DND-41 (cell line): ENCODE measurements around the gene GMPPB.
A peak's percentile ranks its signal among the peaks of the same experiment; 100 is the strongest.
"Not testable (repeated sequence)": the region's sequence is repeated elsewhere in the genome, so short reads cannot be mapped to it uniquely, and the experiment has no call there.

Experiments
- ATAC-seq: fragments of 200-7000 bp; cut with Tn5 transposase; 3 replicates; pipeline ENCODE4 v1.9.1; 2021; ENCODE audit warnings: low read depth; ENCODE audit not compliant: insufficient read depth
- DNase-seq: peaks from one replicate; pipeline ENCODE4 v3.0.0-alpha.2; 2020
- H2AFZ ChIP-seq: 2 replicates; pipeline ENCODE4 v1.6.0; 2012; ENCODE audit warnings: low read depth, low read length
- H3K27ac ChIP-seq: 2 replicates; pipeline ENCODE4 v1.5.1; 2012; ENCODE audit warnings: low read length, inconsistent platforms
- H3K27me3 ChIP-seq: fragments of 200-600 bp; sonication (generic); 2 replicates; pipeline ENCODE4 v1.6.0; 2012; ENCODE audit warnings: low read length, mild to moderate bottlenecking, inconsistent platforms; ENCODE audit not compliant: insufficient read depth, poor library complexity
- H3K36me3 ChIP-seq: 2 replicates; pipeline ENCODE4 v1.5.1; 2012; ENCODE audit warnings: low read length, inconsistent platforms; ENCODE audit not compliant: insufficient read depth
- H3K4me1 ChIP-seq: 2 replicates; pipeline ENCODE4 v1.5.1; 2012; ENCODE audit warnings: mild to moderate bottlenecking, low read length; ENCODE audit not compliant: insufficient read depth
- H3K4me2 ChIP-seq: 2 replicates; pipeline ENCODE4 v1.6.0; 2012; ENCODE audit warnings: mild to moderate bottlenecking, moderate library complexity, low read length, inconsistent platforms; ENCODE audit not compliant: insufficient read depth
- H3K4me3 ChIP-seq, 2 experiments: fragments of 200-600 bp in 1 of 2; shearing (Covaris generic) in 1 of 2; 2 replicates each; pipeline ENCODE4 v1.5.1; 2012 to 2016; ENCODE audit warnings: inconsistent platforms in 2 of 2, low read length in 2 of 2, mild to moderate bottlenecking in 2 of 2, low read depth in 1 of 2, moderate library complexity in 1 of 2
- H3K79me2 ChIP-seq: 2 replicates; pipeline ENCODE4 v1.6.0; 2012; ENCODE audit warnings: low read length, inconsistent platforms; ENCODE audit not compliant: insufficient read depth
- H3K9ac ChIP-seq: 2 replicates; pipeline ENCODE4 v1.6.0; 2012; ENCODE audit warnings: low read depth, mild to moderate bottlenecking, inconsistent platforms, low read length, moderate library complexity
- H3K9me3 ChIP-seq: 2 replicates; pipeline ENCODE4 v1.5.1; 2012; ENCODE audit warnings: low read length, moderate library complexity, mild to moderate bottlenecking, inconsistent platforms; ENCODE audit not compliant: insufficient read depth, severe bottlenecking
- H4K20me1 ChIP-seq: 2 replicates; pipeline ENCODE4 v1.6.0; 2012; ENCODE audit warnings: low read length; ENCODE audit not compliant: insufficient read depth
- EZH2 ChIP-seq: IDR thresholded peaks from 3 replicates; pipeline ENCODE4 v1.6.1; 2012; ENCODE audit warnings: borderline replicate concordance, low read depth, mild to moderate bottlenecking, moderate library complexity, low read length, inconsistent platforms; ENCODE audit not compliant: severe bottlenecking
- TF ChIP-seq, protein P1 (sequence below): IDR thresholded peaks from 2 replicates; pipeline ENCODE4 v1.5.1; 2012; ENCODE audit warnings: borderline replicate concordance, low read length, moderate library complexity, mild to moderate bottlenecking; ENCODE audit not compliant: poor library complexity, severe bottlenecking; ENCODE audit errors: extremely low read depth

Gene GMPPB

DNA sequence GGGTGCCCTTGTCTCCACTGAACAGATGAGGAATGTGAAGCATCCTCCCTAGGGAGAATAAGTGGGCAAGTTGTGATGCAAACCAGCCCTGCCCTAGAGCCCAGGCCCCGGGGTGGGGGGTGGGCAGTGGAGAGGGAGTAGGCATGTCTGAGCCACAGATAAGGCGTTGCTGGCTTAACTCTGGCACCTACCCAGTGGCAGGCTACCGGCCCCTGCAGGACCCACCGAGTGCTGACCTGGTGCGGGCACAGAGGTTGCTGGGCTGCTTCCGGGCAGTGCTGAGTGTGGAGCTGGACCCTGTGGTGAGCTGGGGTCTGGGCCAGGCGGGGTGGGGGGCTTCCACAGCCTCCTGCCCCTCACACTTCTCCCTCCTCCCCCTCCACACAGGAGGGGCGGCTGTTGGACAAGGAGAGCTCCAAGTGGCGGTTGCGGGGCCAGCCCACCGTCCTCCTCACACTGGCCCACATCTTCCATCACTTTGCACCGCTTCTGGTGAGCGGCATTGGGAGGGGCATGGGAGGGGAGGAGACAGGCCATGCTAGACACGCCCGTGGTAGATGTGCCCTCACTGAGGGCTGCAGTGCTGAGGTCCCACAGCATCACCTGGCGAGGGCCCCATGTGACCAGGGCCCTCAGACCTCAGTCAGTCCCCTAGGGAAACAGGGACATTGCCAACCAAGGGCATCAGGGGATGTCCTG lies 24.3 kb downstream of the GMPPB start:
- H3K27me3 ChIP-seq: no peaks in the 10 kb centered on the region
- no peak for ATAC-seq
- no peaks in the 10 kb centered on the region for H3K9me3 ChIP-seq
- TF ChIP-seq EZH2: no peak
- TF ChIP-seq, protein P1, sequence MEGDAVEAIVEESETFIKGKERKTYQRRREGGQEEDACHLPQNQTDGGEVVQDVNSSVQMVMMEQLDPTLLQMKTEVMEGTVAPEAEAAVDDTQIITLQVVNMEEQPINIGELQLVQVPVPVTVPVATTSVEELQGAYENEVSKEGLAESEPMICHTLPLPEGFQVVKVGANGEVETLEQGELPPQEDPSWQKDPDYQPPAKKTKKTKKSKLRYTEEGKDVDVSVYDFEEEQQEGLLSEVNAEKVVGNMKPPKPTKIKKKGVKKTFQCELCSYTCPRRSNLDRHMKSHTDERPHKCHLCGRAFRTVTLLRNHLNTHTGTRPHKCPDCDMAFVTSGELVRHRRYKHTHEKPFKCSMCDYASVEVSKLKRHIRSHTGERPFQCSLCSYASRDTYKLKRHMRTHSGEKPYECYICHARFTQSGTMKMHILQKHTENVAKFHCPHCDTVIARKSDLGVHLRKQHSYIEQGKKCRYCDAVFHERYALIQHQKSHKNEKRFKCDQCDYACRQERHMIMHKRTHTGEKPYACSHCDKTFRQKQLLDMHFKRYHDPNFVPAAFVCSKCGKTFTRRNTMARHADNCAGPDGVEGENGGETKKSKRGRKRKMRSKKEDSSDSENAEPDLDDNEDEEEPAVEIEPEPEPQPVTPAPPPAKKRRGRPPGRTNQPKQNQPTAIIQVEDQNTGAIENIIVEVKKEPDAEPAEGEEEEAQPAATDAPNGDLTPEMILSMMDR: no peak
- H3K4me3 ChIP-seq: no peak overlapping the region
- H4K20me1 ChIP-seq: peaks cover 7% of the 10 kb centered on the region
- H3K4me2 ChIP-seq: no peak overlapping the region
- H3K36me3 ChIP-seq: peaks cover 56% of the 10 kb centered on the region
- H3K79me2 ChIP-seq: peaks cover 1% of the 10 kb centered on the region; the same call in 1 of the 2 replicates
- H2AFZ ChIP-seq: no peak overlapping the region
- no peak overlapping the region for H3K9ac ChIP-seq
- no peak overlapping the region for H3K27ac ChIP-seq
- H3K4me1 ChIP-seq: no peaks in the 10 kb centered on the region
- DNase-seq: no peak

DNA sequence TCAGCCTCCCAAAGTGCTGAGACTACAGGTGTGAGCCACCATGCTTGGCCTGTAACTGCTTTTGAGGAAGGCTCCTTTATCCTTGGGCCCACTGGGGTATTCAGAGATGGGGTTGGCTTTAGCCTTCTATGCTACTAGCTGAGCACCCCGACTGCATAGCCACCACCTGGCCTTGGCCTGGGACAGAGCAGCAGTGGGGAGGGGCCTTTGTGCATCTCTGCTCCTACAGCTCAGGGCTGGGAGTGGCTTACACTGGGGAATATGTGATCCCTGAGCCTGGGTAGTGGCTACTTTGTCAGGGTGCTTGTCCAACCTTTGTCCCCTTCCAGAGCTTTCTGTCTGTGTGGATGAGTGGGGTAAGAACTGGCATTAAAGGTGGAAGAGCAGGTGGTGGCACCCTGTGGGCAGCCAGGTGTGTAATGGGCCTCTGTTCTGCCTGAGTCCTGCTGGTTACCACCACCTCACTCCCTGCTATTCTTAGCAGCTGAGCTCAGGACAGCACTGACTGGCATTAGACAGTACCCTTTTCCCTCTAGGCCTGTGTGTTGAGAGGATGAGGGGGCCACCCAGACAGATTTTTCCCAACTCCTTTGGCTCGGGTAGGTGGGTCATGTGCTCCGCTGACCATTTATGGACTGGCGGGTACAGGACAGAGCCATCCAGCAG lies 28.3 kb downstream of the GMPPB start:
- peaks cover 15% of the 10 kb centered on the region for H3K79me2 ChIP-seq
- not testable (repeated sequence) for H3K27ac ChIP-seq

GRCh38 chr3:49694409-49695070 lies 29.2 kb downstream of the GMPPB start:
- DNase-seq, H3K4me3 ChIP-seq, H3K9me3 ChIP-seq, H2AFZ ChIP-seq, H3K27ac ChIP-seq, ATAC-seq, H3K4me2 ChIP-seq, H3K9ac ChIP-seq, H3K27me3 ChIP-seq, H4K20me1 ChIP-seq: not testable (repeated sequence)
- Histone ChIP-seq H3K4me1 (peaks cover 19% of the 10 kb centered on the region), H3K79me2 (peaks cover 25% of the 10 kb centered on the region), H3K36me3 (peaks cover 18% of the 10 kb centered on the region)

More for the DNA sequence above, 28.3 kb downstream of the GMPPB start:
- Histone ChIP-seq H3K36me3 (peaks cover 27% of the 10 kb centered on the region), H3K4me1 (peaks cover 13% of the 10 kb centered on the region)
- not testable (repeated sequence) for H3K9me3 ChIP-seq, DNase-seq, H3K4me2 ChIP-seq, ATAC-seq, H3K4me3 ChIP-seq, H2AFZ ChIP-seq, H4K20me1 ChIP-seq, H3K27me3 ChIP-seq, H3K9ac ChIP-seq

- H4K20me1 ChIP-seq, ATAC-seq, H3K27me3 ChIP-seq, H3K36me3 ChIP-seq, H3K9me3 ChIP-seq, H3K27ac ChIP-seq, DNase-seq, H2AFZ ChIP-seq, H3K9ac ChIP-seq: not testable (repeated sequence)
- H3K4me2 ChIP-seq: peak overlapping the region; percentile 69
- H3K4me3 ChIP-seq: peak overlapping the region in 1 of 2 experiments; percentile 81; a peak in 1 of 4 replicates
- peaks cover 29% of the 10 kb centered on the region for H3K79me2 ChIP-seq
- H3K4me1 ChIP-seq: peaks cover 28% of the 10 kb centered on the region
Observed at GRCh38 chr3:49691481-49691880, 32.3 kb downstream of the GMPPB start.

DNA sequence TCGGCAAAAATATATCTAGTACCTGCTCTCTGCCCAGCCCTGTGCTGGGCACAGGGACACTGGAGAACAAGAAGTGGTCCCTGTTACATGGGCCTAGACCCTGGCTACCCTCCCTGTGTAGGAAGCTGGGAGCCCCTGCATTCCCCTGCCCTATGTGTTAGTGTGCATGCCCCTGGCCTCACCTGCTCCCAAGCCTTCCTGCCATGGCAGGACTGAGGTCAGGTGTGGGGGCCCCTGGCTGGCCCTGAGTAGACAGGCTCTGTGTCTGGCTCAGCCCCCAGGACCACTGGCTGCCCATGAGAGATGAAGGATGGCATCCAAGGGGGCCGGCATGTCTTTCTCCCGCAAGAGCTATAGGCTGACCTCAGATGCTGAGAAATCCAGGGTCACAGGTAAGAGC lies 32.9 kb downstream of the GMPPB start:
- H3K27me3 ChIP-seq, H4K20me1 ChIP-seq, H2AFZ ChIP-seq, ATAC-seq, H3K27ac ChIP-seq, DNase-seq, H3K36me3 ChIP-seq, H3K9me3 ChIP-seq: not testable (repeated sequence)
- peaks cover 28% of the 10 kb centered on the region for H3K4me1 ChIP-seq
- H3K4me2 ChIP-seq: peak overlapping the region; percentile 69
- peak overlapping the region; percentile 79; the same call in 1 of the 2 replicates for H3K9ac ChIP-seq
- H3K79me2 ChIP-seq: peaks cover 29% of the 10 kb centered on the region
- peak overlapping the region in 1 of 2 experiments; percentile 81; a peak in 2 of 4 replicates for H3K4me3 ChIP-seq

DNA sequence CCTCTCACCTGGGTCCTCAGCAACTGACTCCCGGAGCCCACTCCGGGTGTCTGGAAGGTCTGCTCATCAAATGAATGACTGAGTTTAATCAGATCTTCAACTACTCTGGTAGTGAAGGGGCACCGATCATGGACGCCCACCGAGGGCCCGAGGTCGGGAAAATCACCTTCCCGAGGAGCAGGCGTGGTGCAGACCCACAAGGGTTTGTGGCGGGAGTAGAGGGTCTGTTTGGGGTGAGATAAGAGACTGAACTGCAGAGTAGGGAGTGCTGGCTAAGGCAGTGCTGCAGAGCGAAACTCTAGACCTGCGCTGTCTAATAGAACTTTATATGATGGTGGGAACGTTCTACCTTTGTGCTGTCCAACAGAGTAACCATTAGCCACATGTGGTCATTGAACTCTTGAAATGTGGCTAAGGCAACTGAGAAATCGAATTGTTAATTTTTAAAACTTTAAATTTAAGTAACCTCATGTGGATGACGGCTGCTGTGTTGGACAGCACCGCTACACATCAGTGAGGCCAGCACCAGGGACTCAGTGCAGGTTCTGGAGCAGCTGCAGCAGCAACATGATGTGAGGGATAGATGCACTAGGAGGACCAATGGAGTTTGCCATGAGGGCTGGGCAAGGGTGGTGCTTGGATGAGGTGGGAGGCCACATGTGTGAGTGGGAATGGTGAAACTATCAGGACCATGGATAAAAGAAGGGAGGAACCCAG lies 33.7 kb downstream of the GMPPB start:
- not testable (repeated sequence) for H4K20me1 ChIP-seq, H3K27me3 ChIP-seq, DNase-seq, H3K36me3 ChIP-seq, H3K9me3 ChIP-seq
- peaks cover 29% of the 10 kb centered on the region for H3K79me2 ChIP-seq
- H3K4me1 ChIP-seq: peaks cover 28% of the 10 kb centered on the region
- peak overlapping the region; percentile 70 to 81; a peak in 3 of 4 replicates for H3K4me3 ChIP-seq
- peak overlapping the region; percentile 69 for H3K4me2 ChIP-seq
- peak; percentile 11; the same call in 1 of the 3 replicates for ATAC-seq
- peak overlapping the region; percentile 89 for H3K27ac ChIP-seq
- H3K9ac ChIP-seq: peak overlapping the region; percentile 79
- H2AFZ ChIP-seq: peak overlapping the region; percentile 73
